ENCODE results near the gene CCDC3.

GRCh38 chr10:12892924-12893323 is 108.6 kb downstream of the CCDC3 start:
- no peak for TF ChIP-seq CTCF (IDR thresholded peaks at IDR 0.05; ENCODE audit: insufficient read depth, low read length)
- no peak for TF ChIP-seq POLR2AphosphoS5 (IDR thresholded peaks at IDR 0.05; ENCODE audit: low read depth)

Data from HL-60 (cell line).